NB4 (cell line): ENCODE data around the gene CLDN17.

Experiments used
- MYC ChIP-seq: IDR thresholded peaks from 2 replicates; pipeline ENCODE4 v1.6.1; 2011; ENCODE audit warnings: low read depth, low read length
- POLR2A ChIP-seq: IDR thresholded peaks from 2 replicates; pipeline ENCODE4 v1.6.1; 2011; ENCODE audit warnings: mild to moderate bottlenecking; ENCODE audit not compliant: insufficient read length; ENCODE audit errors: extremely low read depth
- TF ChIP-seq, protein P1 (sequence below): IDR thresholded peaks from one replicate; pipeline ENCODE4 v1.5.1; 2012; ENCODE audit warnings: low read depth, low read length
- TF ChIP-seq, protein P2 (sequence below): IDR thresholded peaks from 2 replicates; pipeline ENCODE4 v1.6.1; 2011; ENCODE audit warnings: low read depth, low read length

DNA sequence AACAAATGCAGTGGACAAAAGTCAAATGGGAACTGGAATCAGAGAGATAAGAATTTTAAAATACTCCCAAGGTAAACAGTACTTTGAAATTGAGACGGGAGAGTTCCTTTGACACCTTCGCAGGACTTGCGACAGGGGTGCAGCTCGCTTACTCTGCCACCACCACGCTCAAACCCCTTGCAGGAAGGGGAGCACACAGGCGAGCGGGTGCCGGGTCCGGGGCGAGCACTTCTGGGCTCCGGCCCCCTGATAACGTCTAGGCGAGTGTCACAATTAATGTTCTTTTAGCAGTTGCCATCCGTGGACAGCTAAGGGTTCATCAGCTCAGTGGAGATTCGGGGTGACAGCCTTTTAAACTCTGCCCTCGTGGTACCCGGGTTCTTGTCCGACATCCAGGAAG is 37.4 kb downstream of the CLDN17 start:
- TF ChIP-seq POLR2A = no peak
- TF ChIP-seq, protein P1, sequence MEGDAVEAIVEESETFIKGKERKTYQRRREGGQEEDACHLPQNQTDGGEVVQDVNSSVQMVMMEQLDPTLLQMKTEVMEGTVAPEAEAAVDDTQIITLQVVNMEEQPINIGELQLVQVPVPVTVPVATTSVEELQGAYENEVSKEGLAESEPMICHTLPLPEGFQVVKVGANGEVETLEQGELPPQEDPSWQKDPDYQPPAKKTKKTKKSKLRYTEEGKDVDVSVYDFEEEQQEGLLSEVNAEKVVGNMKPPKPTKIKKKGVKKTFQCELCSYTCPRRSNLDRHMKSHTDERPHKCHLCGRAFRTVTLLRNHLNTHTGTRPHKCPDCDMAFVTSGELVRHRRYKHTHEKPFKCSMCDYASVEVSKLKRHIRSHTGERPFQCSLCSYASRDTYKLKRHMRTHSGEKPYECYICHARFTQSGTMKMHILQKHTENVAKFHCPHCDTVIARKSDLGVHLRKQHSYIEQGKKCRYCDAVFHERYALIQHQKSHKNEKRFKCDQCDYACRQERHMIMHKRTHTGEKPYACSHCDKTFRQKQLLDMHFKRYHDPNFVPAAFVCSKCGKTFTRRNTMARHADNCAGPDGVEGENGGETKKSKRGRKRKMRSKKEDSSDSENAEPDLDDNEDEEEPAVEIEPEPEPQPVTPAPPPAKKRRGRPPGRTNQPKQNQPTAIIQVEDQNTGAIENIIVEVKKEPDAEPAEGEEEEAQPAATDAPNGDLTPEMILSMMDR = no peak
- TF ChIP-seq MYC = no peak
- TF ChIP-seq, protein P2, sequence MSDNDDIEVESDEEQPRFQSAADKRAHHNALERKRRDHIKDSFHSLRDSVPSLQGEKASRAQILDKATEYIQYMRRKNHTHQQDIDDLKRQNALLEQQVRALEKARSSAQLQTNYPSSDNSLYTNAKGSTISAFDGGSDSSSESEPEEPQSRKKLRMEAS = no peak
